ENCODE results near the gene WNT9B.
"Not testable (repeated sequence)": the region's sequence is repeated elsewhere in the genome, so short reads cannot be mapped to it uniquely, and the experiment has no call there.

WNT9B gene

GRCh38 chr17:46822388-46822921 is 28.9 kb upstream of the WNT9B start:
- DNase-seq = peak; percentile 32 to 58

GRCh38 chr17:46823657-46824056 is 27.7 kb upstream of the WNT9B start:
- no peak for DNase-seq

GRCh38 chr17:46826116-46826515 is 25.3 kb upstream of the WNT9B start:
- no peak for DNase-seq

GRCh38 chr17:46827274-46827673 is 24.1 kb upstream of the WNT9B start:
- no peak for DNase-seq

- DNase-seq = no peak
Measured at GRCh38 chr17:46831573-46832330, 19.6 kb upstream of the WNT9B start.

GRCh38 chr17:46832331-46832821 is 19.0 kb upstream of the WNT9B start:
- DNase-seq = no peak

GRCh38 chr17:46832945-46833839 is 18.2 kb upstream of the WNT9B start:
- DNase-seq = no peak

- no peak for DNase-seq
Measured at GRCh38 chr17:46833840-46834208, 17.6 kb upstream of the WNT9B start.

- no peak for DNase-seq
Measured at GRCh38 chr17:46834846-46835245, 16.5 kb upstream of the WNT9B start.

- no peak for DNase-seq
Measured at GRCh38 chr17:46836500-46836899, 14.9 kb upstream of the WNT9B start.

GRCh38 chr17:46837521-46837920 is 13.9 kb upstream of the WNT9B start:
- no peak for DNase-seq

- no peak for DNase-seq
Measured at GRCh38 chr17:46839211-46839610, 12.2 kb upstream of the WNT9B start.

GRCh38 chr17:46840596-46840995 is 10.8 kb upstream of the WNT9B start:
- DNase-seq = not testable (repeated sequence)

GRCh38 chr17:46841561-46842379 is 9.6 kb upstream of the WNT9B start:
- peak in 1 of 2 donors; percentile 50 for DNase-seq

GRCh38 chr17:46842835-46843234 is 8.5 kb upstream of the WNT9B start:
- DNase-seq = no peak

- no peak for DNase-seq
Measured at GRCh38 chr17:46847204-46848191, 3.9 kb upstream of the WNT9B start.

GRCh38 chr17:46848534-46848933 is 2.8 kb upstream of the WNT9B start:
- DNase-seq = no peak

- DNase-seq = no peak
Measured at GRCh38 chr17:46850688-46851028, 725 bp upstream of the WNT9B start.

GRCh38 chr17:46853896-46854444 is 2.6 kb downstream of the WNT9B start:
- no peak for DNase-seq

GRCh38 chr17:46854515-46854914 is 3.1 kb downstream of the WNT9B start:
- no peak for DNase-seq

GRCh38 chr17:46854948-46855347 is 3.6 kb downstream of the WNT9B start:
- DNase-seq = no peak

Data from stimulated activated CD4-positive, alpha-beta T cell treated with anti-CD3 and anti-CD28 coated beads, Interleukin-2, amount 100 ng/mL, for 48 hours (primary cell).